ENCODE results near the gene FGFR3. TPM values are rescaled to one million over a fixed set of nuclear protein-coding genes. Genes with fewer than 3 reads are reported as not detected.
A peak's percentile ranks its signal among the peaks of the same experiment; 100 is the strongest.
"Not testable (repeated sequence)": the region's sequence is repeated elsewhere in the genome, so short reads cannot be mapped to it uniquely, and the experiment has no call there.

Gene FGFR3
- total and polyA plus RNA-seq, 5 experiments from 2014 or later = 0.19 TPM; not detected in 4

GRCh38 chr4:1830234-1830633 is 37.1 kb downstream of the FGFR3 start:
- DNase-seq (no peak), ATAC-seq (no peak)
- H3K4me1 Mint-ChIP-seq = peaks cover 0 to 19% (median 2%) of the 10 kb centered on the region in 4 donors
- H3K27me3 Mint-ChIP-seq = no peaks in the 10 kb centered on the region
- H3K4me3 Mint-ChIP-seq = no peak overlapping the region
- no peaks in the 10 kb centered on the region for H3K9me3 Mint-ChIP-seq
- peak overlapping the region in 4 of 10 donors; percentile 1 to 66 (median 42) for H3K27ac Mint-ChIP-seq
- H3K36me3 Mint-ChIP-seq = peaks cover 4 to 67% (median 18%) of the 10 kb centered on the region in 3 donors
- POLR2A ChIA-PET = no interaction called here

- Mint-ChIP-seq H3K27ac (peak overlapping the region in 4 of 10 donors; percentile 2 to 70 (median 63)), H3K27me3 (no peaks in the 10 kb centered on the region), H3K4me3 (no peak overlapping the region), H3K36me3 (peaks cover 4 to 71% (median 17%) of the 10 kb centered on the region in 3 donors), H3K9me3 (no peaks in the 10 kb centered on the region), H3K4me1 (peaks cover 0 to 19% (median 2%) of the 10 kb centered on the region in 4 donors)
- POLR2A ChIA-PET = interaction anchor here (1.2 kb wide), 1 partner anchor 69 kb away, joined by 3 read pairs; no protein-coding TSS in a partner anchor
- no peak for ATAC-seq
- DNase-seq = no peak
Measured at GRCh38 chr4:1830642-1831228, 37.6 kb downstream of the FGFR3 start.

- POLR2A ChIA-PET = interaction anchor here (1.2 kb wide), 1 partner anchor 68 kb away, joined by 3 read pairs; no protein-coding TSS in a partner anchor
- no peak overlapping the region for H3K4me3 Mint-ChIP-seq
- DNase-seq (no peak), ATAC-seq (no peak)
- H3K36me3 Mint-ChIP-seq = peaks cover 4 to 71% (median 20%) of the 10 kb centered on the region in 3 donors
- no peaks in the 10 kb centered on the region for H3K27me3 Mint-ChIP-seq
- peaks cover 0 to 19% (median 4%) of the 10 kb centered on the region in 4 donors for H3K4me1 Mint-ChIP-seq
- H3K9me3 Mint-ChIP-seq = no peaks in the 10 kb centered on the region
- peak overlapping the region in 3 of 10 donors; percentile 47 to 66 (median 60) for H3K27ac Mint-ChIP-seq
Measured at GRCh38 chr4:1831331-1831730, 38.2 kb downstream of the FGFR3 start.

GRCh38 chr4:1832690-1833089 is 39.6 kb downstream of the FGFR3 start:
- no peak for ATAC-seq
- H3K9me3 Mint-ChIP-seq = no peaks in the 10 kb centered on the region
- peaks cover 0 to 19% (median 5%) of the 10 kb centered on the region in 4 donors for H3K4me1 Mint-ChIP-seq
- no peak overlapping the region for H3K27ac Mint-ChIP-seq
- no peak overlapping the region for H3K4me3 Mint-ChIP-seq
- DNase-seq = no peak
- H3K27me3 Mint-ChIP-seq = no peaks in the 10 kb centered on the region
- POLR2A ChIA-PET = no interaction called here
- H3K36me3 Mint-ChIP-seq = peaks cover 4 to 75% (median 20%) of the 10 kb centered on the region in 3 donors

DNA sequence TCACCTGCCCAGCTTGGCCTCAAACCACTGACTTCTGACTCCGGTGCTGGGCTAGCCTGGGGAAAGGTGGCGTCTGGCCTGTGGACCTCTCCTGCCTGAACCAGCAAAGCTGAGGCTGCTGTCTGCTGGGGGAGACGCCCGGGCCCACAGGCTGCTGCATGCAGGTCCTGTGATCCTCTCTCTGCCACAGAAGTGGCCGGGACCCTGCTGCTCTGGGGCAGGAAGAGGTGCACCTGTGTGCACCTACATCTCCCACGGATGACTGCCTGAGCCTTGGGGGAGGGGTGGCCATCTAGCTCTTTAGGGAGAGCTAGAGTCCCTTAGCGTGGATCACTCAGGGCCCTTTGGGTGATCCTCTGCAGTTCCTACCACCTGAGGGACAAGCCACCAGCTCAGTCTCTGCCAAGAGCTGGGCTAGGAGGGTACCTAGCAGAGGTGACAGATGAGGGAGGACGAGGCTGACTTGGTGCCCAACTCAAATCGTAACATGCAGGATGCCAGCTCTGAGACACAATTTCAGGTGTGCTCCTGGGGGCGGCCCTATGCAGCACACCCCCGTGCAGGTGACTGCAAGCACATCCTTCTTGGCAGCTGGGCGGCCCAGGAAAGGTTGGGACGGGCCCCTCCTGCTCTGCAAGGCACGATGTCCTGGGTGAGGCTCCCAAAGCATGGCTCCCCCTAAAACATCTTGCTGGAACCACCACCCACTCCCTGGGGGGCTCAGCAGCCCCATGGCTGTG is 40.4 kb downstream of the FGFR3 start:
- Mint-ChIP-seq H3K27me3 (no peaks in the 10 kb centered on the region), H3K36me3 (peaks cover 4 to 80% (median 20%) of the 10 kb centered on the region in 3 donors), H3K4me1 (peaks cover 0 to 19% (median 5%) of the 10 kb centered on the region in 4 donors), H3K4me3 (no peak overlapping the region), H3K27ac (peak overlapping the region in 2 of 10 donors; percentile 28 to 45), H3K9me3 (no peaks in the 10 kb centered on the region)
- POLR2A ChIA-PET = no interaction called here
- DNase-seq = no peak
- ATAC-seq = no peak

GRCh38 chr4:1834047-1834775 is 41.1 kb downstream of the FGFR3 start:
- DNase-seq (no peak), ATAC-seq (peak in 1 of 2 donors; percentile 28)
- Mint-ChIP-seq H3K36me3 (peaks cover 4 to 86% (median 21%) of the 10 kb centered on the region in 3 donors), H3K27ac (peak overlapping the region in 1 of 10 donors; percentile 66), H3K4me1 (peaks cover 3 to 19% (median 8%) of the 10 kb centered on the region in 4 donors), H3K27me3 (no peaks in the 10 kb centered on the region), H3K9me3 (no peaks in the 10 kb centered on the region), H3K4me3 (no peak overlapping the region)
- POLR2A ChIA-PET = no interaction called here

- not testable (repeated sequence) for H3K9me3 Mint-ChIP-seq, H3K27me3 Mint-ChIP-seq, H3K4me3 Mint-ChIP-seq, ATAC-seq, H3K27ac Mint-ChIP-seq, DNase-seq
- POLR2A ChIA-PET = interaction anchor here (0.5 kb wide), 1 partner anchor 9 kb away, joined by 4 read pairs; no protein-coding TSS in a partner anchor
- Mint-ChIP-seq H3K36me3 (peaks cover 0 to 84% (median 14%) of the 10 kb centered on the region in 3 donors), H3K4me1 (peaks cover 5 to 13% (median 9%) of the 10 kb centered on the region in 4 donors)
Measured at GRCh38 chr4:1835836-1836235, 42.7 kb downstream of the FGFR3 start.

GRCh38 chr4:1836650-1837049 is 43.6 kb downstream of the FGFR3 start:
- Mint-ChIP-seq H3K9me3 (no peaks in the 10 kb centered on the region), H3K4me1 (peaks cover 8 to 15% (median 12%) of the 10 kb centered on the region in 4 donors), H3K36me3 (peaks cover 0 to 86% (median 13%) of the 10 kb centered on the region in 3 donors), H3K27me3 (no peaks in the 10 kb centered on the region), H3K27ac (no peak overlapping the region), H3K4me3 (no peak overlapping the region)
- no peak for DNase-seq
- POLR2A ChIA-PET = no interaction called here
- ATAC-seq = no peak

- POLR2A ChIA-PET = no interaction called here
Measured at GRCh38 chr4:1837069-1837468, 44.0 kb downstream of the FGFR3 start.

GRCh38 chr4:1839282-1839681 is 46.2 kb downstream of the FGFR3 start:
- no peak for ATAC-seq
- POLR2A ChIA-PET = interaction anchor here (0.9 kb wide), 1 partner anchor 31 kb away, joined by 3 read pairs; no protein-coding TSS in a partner anchor
- Mint-ChIP-seq H3K36me3 (peaks cover 0 to 85% (median 8%) of the 10 kb centered on the region in 3 donors), H3K9me3 (no peaks in the 10 kb centered on the region), H3K27me3 (no peaks in the 10 kb centered on the region), H3K27ac (no peak overlapping the region), H3K4me3 (no peak overlapping the region), H3K4me1 (peaks cover 6 to 34% (median 21%) of the 10 kb centered on the region in 4 donors)
- no peak for DNase-seq

More at GRCh38 chr4:1837069-1837468, 44.0 kb downstream of the FGFR3 start:
- H3K4me3 Mint-ChIP-seq = no peak overlapping the region
- H3K9me3 Mint-ChIP-seq = no peaks in the 10 kb centered on the region
- H3K4me1 Mint-ChIP-seq = peaks cover 10 to 19% (median 13%) of the 10 kb centered on the region in 4 donors
- ATAC-seq = no peak
- peaks cover 0 to 83% (median 11%) of the 10 kb centered on the region in 3 donors for H3K36me3 Mint-ChIP-seq
- H3K27me3 Mint-ChIP-seq = no peaks in the 10 kb centered on the region
- no peak overlapping the region for H3K27ac Mint-ChIP-seq
- DNase-seq = no peak

- Mint-ChIP-seq H3K27me3 (no peaks in the 10 kb centered on the region), H3K36me3 (peaks cover 0 to 83% (median 4%) of the 10 kb centered on the region in 3 donors), H3K4me1 (peaks cover 3 to 34% (median 19%) of the 10 kb centered on the region in 4 donors), H3K27ac (peak overlapping the region in 3 of 10 donors; percentile 20 to 70 (median 51)), H3K9me3 (no peaks in the 10 kb centered on the region), H3K4me3 (no peak overlapping the region)
- DNase-seq (no peak), ATAC-seq (no peak)
- POLR2A ChIA-PET = no interaction called here
Measured at GRCh38 chr4:1841201-1841886, 48.3 kb downstream of the FGFR3 start.

DNA sequence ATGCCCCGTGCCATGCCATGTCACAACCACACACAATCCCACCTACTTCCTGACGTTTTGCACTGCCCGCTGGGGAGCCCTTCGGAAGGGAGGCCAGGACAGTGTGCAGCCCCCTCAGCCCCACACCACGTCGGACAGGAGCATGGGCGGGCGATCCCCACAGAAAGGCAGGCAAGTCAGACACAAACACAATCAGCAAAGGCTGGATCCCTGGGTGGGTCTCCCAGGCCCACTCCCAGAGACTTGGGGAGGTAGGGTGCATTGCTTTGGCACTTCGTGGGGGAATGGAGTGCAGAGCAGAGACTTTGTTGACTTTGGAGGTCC is 48.8 kb downstream of the FGFR3 start:
- Mint-ChIP-seq H3K4me3 (no peak overlapping the region), H3K9me3 (no peaks in the 10 kb centered on the region), H3K4me1 (peaks cover 3 to 34% (median 18%) of the 10 kb centered on the region in 4 donors), H3K27ac (peak overlapping the region in 3 of 10 donors; percentile 51 to 87 (median 63)), H3K27me3 (no peaks in the 10 kb centered on the region), H3K36me3 (peaks cover 0 to 83% (median 6%) of the 10 kb centered on the region in 3 donors)
- POLR2A ChIA-PET = no interaction called here
- DNase-seq (no peak), ATAC-seq (no peak)

All from naive thymus-derived CD8-positive, alpha-beta T cell (primary cell).